ENCODE data around the gene MTMR11. TPM values are rescaled to one million over a fixed set of nuclear protein-coding genes. Genes with fewer than 3 reads are reported as not detected.

Gene MTMR11
- total and polyA plus RNA-seq, 2 experiments from 2014 or later, result 2.4 to 3.6 TPM

- TF ChIP-seq POLR2AphosphoS5 (IDR thresholded peaks at IDR 0.05; ENCODE audit: low read depth) (no peak), JUNB (IDR thresholded peaks at IDR 0.05; ENCODE audit: unreplicated experiment) (no peak), EZH2 (IDR thresholded peaks at IDR 0.05; ENCODE audit: low read depth, unreplicated experiment) (no peak), CREB1 (CRISPR knock-in tag; IDR thresholded peaks at IDR 0.05; ENCODE audit: low read depth) (no peak), ZNF114 (CRISPR knock-in tag; IDR thresholded peaks at IDR 0.05) (no peak), CTCF (conservative IDR thresholded peaks at IDR 0.05; ENCODE audit: low read depth in 2 of 2) (no peak), ZNF462 (CRISPR knock-in tag; IDR thresholded peaks at IDR 0.05) (no peak), ZNF331 (CRISPR knock-in tag; IDR thresholded peaks at IDR 0.05; ENCODE audit: low read depth) (no peak), ETS1 (IDR thresholded peaks at IDR 0.05) (no peak), NANOG (IDR thresholded peaks at IDR 0.05; ENCODE audit: borderline replicate concordance) (no peak), EZH2phosphoT487 (IDR thresholded peaks at IDR 0.05; ENCODE audit: unreplicated experiment) (no peak), STAT1 (IDR thresholded peaks at IDR 0.05; ENCODE audit: unreplicated experiment) (no peak)
- TF ChIP-seq, protein P1, sequence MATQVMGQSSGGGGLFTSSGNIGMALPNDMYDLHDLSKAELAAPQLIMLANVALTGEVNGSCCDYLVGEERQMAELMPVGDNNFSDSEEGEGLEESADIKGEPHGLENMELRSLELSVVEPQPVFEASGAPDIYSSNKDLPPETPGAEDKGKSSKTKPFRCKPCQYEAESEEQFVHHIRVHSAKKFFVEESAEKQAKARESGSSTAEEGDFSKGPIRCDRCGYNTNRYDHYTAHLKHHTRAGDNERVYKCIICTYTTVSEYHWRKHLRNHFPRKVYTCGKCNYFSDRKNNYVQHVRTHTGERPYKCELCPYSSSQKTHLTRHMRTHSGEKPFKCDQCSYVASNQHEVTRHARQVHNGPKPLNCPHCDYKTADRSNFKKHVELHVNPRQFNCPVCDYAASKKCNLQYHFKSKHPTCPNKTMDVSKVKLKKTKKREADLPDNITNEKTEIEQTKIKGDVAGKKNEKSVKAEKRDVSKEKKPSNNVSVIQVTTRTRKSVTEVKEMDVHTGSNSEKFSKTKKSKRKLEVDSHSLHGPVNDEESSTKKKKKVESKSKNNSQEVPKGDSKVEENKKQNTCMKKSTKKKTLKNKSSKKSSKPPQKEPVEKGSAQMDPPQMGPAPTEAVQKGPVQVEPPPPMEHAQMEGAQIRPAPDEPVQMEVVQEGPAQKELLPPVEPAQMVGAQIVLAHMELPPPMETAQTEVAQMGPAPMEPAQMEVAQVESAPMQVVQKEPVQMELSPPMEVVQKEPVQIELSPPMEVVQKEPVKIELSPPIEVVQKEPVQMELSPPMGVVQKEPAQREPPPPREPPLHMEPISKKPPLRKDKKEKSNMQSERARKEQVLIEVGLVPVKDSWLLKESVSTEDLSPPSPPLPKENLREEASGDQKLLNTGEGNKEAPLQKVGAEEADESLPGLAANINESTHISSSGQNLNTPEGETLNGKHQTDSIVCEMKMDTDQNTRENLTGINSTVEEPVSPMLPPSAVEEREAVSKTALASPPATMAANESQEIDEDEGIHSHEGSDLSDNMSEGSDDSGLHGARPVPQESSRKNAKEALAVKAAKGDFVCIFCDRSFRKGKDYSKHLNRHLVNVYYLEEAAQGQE (IDR thresholded peaks at IDR 0.05; ENCODE audit: unreplicated experiment), result no peak
- Mint-ChIP-seq H3K36me3 (ENCODE audit: low read depth) (no peaks in the 10 kb centered on the region), H3K27ac (no peak overlapping the region), H3K4me3 (no peak overlapping the region), H3K27me3 (ENCODE audit: insufficient read depth, low read depth, poor library complexity) (peaks cover 8% of the 10 kb centered on the region), H3K4me1 (peaks cover 33% of the 10 kb centered on the region), H3K9me3 (no peaks in the 10 kb centered on the region)
- no peak overlapping the region for H3K4me2 ChIP-seq
- no peak for DNase-seq (ENCODE audit: low spot score)
- no peaks in the 10 kb centered on the region for H3K36me3 ChIP-seq (ENCODE audit: insufficient read depth)
- H3K4me3 ChIP-seq, result no peak overlapping the region
- peaks cover 32% of the 10 kb centered on the region for H3K4me1 ChIP-seq (ENCODE audit: insufficient read depth)
- H3K27ac ChIP-seq (ENCODE audit: low read depth), result no peak overlapping the region
- no peak overlapping the region for H2AFZ ChIP-seq
- no peak for ATAC-seq
- no peaks in the 10 kb centered on the region for H3K9me2 ChIP-seq (ENCODE audit: insufficient read depth)
- H3K79me2 ChIP-seq (replicated peaks; ENCODE audit: insufficient read depth), result no peaks in the 10 kb centered on the region
- no peaks in the 10 kb centered on the region; the same call in 1 of the 2 replicates for H3F3A ChIP-seq (replicated peaks; ENCODE audit: low read depth)
- no peaks in the 10 kb centered on the region for H4K20me1 ChIP-seq (replicated peaks; ENCODE audit: insufficient read depth)
- H3K27me3 ChIP-seq (ENCODE audit: insufficient read depth), result no peaks in the 10 kb centered on the region
Observed at GRCh38 chr1:149933208-149933607, 3.5 kb downstream of the MTMR11 start.

Measured in GM23338 (cell line).